Lower leg skin (tissue), 3 donors: ENCODE measurements around the gene OR11A1.

ENCODE experiments used
- CTCF ChIP-seq, 3 donors: fragments of 450-650 bp; IDR thresholded peaks; one replicate each; pipeline ENCODE4 v1.5.1; 2016; ENCODE audit warnings: antibody characterized with exemption in 3 of 3, mild to moderate bottlenecking in 3 of 3, moderate library complexity in 2 of 3
- POLR2A ChIP-seq, 2 donors: fragments of 450-650 bp; IDR thresholded peaks; one replicate each; pipeline ENCODE4 v1.6.1; 2016 to 2017; ENCODE audit warnings: antibody characterized with exemption in 2 of 2, mild to moderate bottlenecking in 1 of 2, moderate library complexity in 1 of 2

GRCh38 chr6:29505808-29506207 lies 48.9 kb upstream of the OR11A1 start:
- no peak for TF ChIP-seq POLR2A (IDR thresholded peaks at IDR 0.05)
- TF ChIP-seq CTCF (IDR thresholded peaks at IDR 0.05), result no peak
